Neural cell (in vitro differentiated cells): Measurements from ENCODE around the gene PHF3. TPM values are rescaled to one million over a fixed set of nuclear protein-coding genes. Genes with fewer than 3 reads are reported as not detected.

Experiments used
- H2AFZ ChIP-seq: fragments of 200-600, 300-800 bp; sonication (generic), shearing (Covaris generic); 2 replicates; pipeline ENCODE4 v1.6.0; 2014; ENCODE audit warnings: low read depth, mild to moderate bottlenecking, antibody characterized with exemption, low read length, moderate library complexity
- H3F3A ChIP-seq: fragments of 200-600 bp; shearing (Covaris generic); 2 replicates; pipeline ENCODE4 v1.6.1; 2016; ENCODE audit warnings: mild to moderate bottlenecking, moderate library complexity, mixed read lengths, antibody characterized with exemption, low read length; ENCODE audit not compliant: insufficient read depth, poor library complexity, severe bottlenecking
- H3K27ac ChIP-seq: fragments of 200-600, 300-800 bp; sonication (generic), shearing (Covaris generic); 2 replicates; pipeline ENCODE4 v1.5.1; 2014; ENCODE audit warnings: mild to moderate bottlenecking, low read length, moderate library complexity
- H3K27me3 ChIP-seq: fragments of 300-800, 200-600 bp; sonication (generic), shearing (Covaris generic); 2 replicates; pipeline ENCODE4 v1.6.0; 2014; ENCODE audit warnings: mild to moderate bottlenecking, low read depth, low read length, moderate library complexity; ENCODE audit not compliant: insufficient read depth
- H3K36me3 ChIP-seq: fragments of 300-800, 200-600 bp; sonication (generic), shearing (Covaris generic); 2 replicates; pipeline ENCODE4 v1.5.1; 2014; ENCODE audit warnings: mild to moderate bottlenecking, antibody characterized with exemption, low read length, moderate library complexity; ENCODE audit not compliant: insufficient read depth
- H3K4me2 ChIP-seq: fragments of 300-800, 200-600 bp; sonication (generic), shearing (Covaris generic); 2 replicates; pipeline ENCODE4 v1.6.0; 2014; ENCODE audit warnings: mild to moderate bottlenecking, low read length
- H3K4me3 ChIP-seq: fragments of 300-800, 200-600 bp; sonication (generic), shearing (Covaris generic); 2 replicates; pipeline ENCODE4 v1.5.1; 2014; ENCODE audit warnings: mild to moderate bottlenecking, low read length, moderate library complexity
- H3K79me2 ChIP-seq: fragments of 200-600 bp; shearing (Covaris generic); replicated peaks from 2 replicates; pipeline ENCODE4 v1.6.0; 2014; ENCODE audit warnings: mild to moderate bottlenecking, low read length, moderate library complexity; ENCODE audit not compliant: insufficient read depth
- H3K9ac ChIP-seq: fragments of 300-800, 200-600 bp; sonication (generic), shearing (Covaris generic); 2 replicates; pipeline ENCODE4 v1.6.1; 2016; ENCODE audit warnings: mild to moderate bottlenecking, low read length, mixed read lengths
- H3K9me2 ChIP-seq: fragments of 200-600 bp; shearing (Covaris generic); 2 replicates; pipeline ENCODE4 v1.6.1; 2016; ENCODE audit warnings: mild to moderate bottlenecking, low read length, mixed read lengths; ENCODE audit not compliant: insufficient read depth
- H3K9me3 ChIP-seq: fragments of 200-600, 300-800 bp; sonication (generic), shearing (Covaris generic); 2 replicates; pipeline ENCODE4 v1.6.1; 2016; ENCODE audit warnings: mild to moderate bottlenecking, mixed run types, low read length, moderate library complexity, mixed read lengths
- H4K20me1 ChIP-seq: fragments of 200-600 bp; shearing (Covaris generic); 2 replicates; pipeline ENCODE4 v1.6.1; 2016; ENCODE audit warnings: mild to moderate bottlenecking, mixed run types; ENCODE audit not compliant: insufficient read depth
- CTCF ChIP-seq: fragments of 450-650 bp; IDR thresholded peaks from 2 replicates; pipeline ENCODE4 v1.5.1; 2014; ENCODE audit warnings: antibody characterized with exemption, mild to moderate bottlenecking, moderate library complexity; ENCODE audit not compliant: poor library complexity, severe bottlenecking
- EP300 ChIP-seq: fragments of 450-650 bp; conservative IDR thresholded peaks from 2 replicates; pipeline ENCODE4 v1.6.1; 2014; ENCODE audit warnings: antibody characterized with exemption, mild to moderate bottlenecking, moderate library complexity; ENCODE audit not compliant: poor library complexity, severe bottlenecking
- EZH2 ChIP-seq: fragments of 200-600, 300-800 bp; shearing (Covaris generic), sonication (generic); IDR thresholded peaks from 2 replicates; pipeline ENCODE4 v1.6.1; 2014; ENCODE audit warnings: antibody characterized with exemption, low read length, borderline replicate concordance, mild to moderate bottlenecking; ENCODE audit not compliant: insufficient read depth, poor library complexity, severe bottlenecking
- MXI1 ChIP-seq: fragments of 450-650 bp; conservative IDR thresholded peaks from 2 replicates; pipeline ENCODE4 v1.6.1; 2014; ENCODE audit warnings: antibody characterized with exemption, mild to moderate bottlenecking; ENCODE audit not compliant: poor library complexity, severe bottlenecking
- POLR2AphosphoS5 ChIP-seq: IDR thresholded peaks from 2 replicates; pipeline ENCODE4 v1.6.1; 2012
- RAD21 ChIP-seq: fragments of 450-650 bp; conservative IDR thresholded peaks from 2 replicates; pipeline ENCODE4 v1.6.1; 2014; ENCODE audit warnings: antibody characterized with exemption, mild to moderate bottlenecking, moderate library complexity
- REST ChIP-seq: IDR thresholded peaks from 2 replicates; pipeline ENCODE4 v1.6.1; 2012; ENCODE audit warnings: borderline replicate concordance
- SMC3 ChIP-seq: fragments of 450-650 bp; conservative IDR thresholded peaks from 2 replicates; pipeline ENCODE4 v1.6.1; 2014; ENCODE audit warnings: antibody characterized with exemption, mild to moderate bottlenecking, moderate library complexity; ENCODE audit not compliant: poor library complexity
- TAF1 ChIP-seq: IDR thresholded peaks from 2 replicates; pipeline ENCODE4 v1.6.1; 2012; ENCODE audit warnings: low read depth
- polyA plus RNA-seq: library from polyadenylated mRNA; depleted of rRNA; stranded (reverse); fragments of >200 nt; gene quantifications from 2 replicates; pipeline ENCODE4 v1.2.3, GENCODE V29; 2014

Gene PHF3
- polyA plus RNA-seq, 1 donor from 2014 or later = 21.1 TPM

GRCh38 chr6:63611560-63611959 is 24.0 kb upstream of the PHF3 start:
- Histone ChIP-seq H3K36me3 (no peaks in the 10 kb centered on the region), H2AFZ (no peak overlapping the region), H3K27me3 (no peaks in the 10 kb centered on the region), H3F3A (no peaks in the 10 kb centered on the region), H3K4me2 (no peak overlapping the region), H3K79me2 (no peaks in the 10 kb centered on the region), H4K20me1 (no peaks in the 10 kb centered on the region), H3K27ac (no peak overlapping the region), H3K9me2 (no peaks in the 10 kb centered on the region), H3K9me3 (no peaks in the 10 kb centered on the region), H3K4me3 (no peak overlapping the region), H3K9ac (no peak overlapping the region)
- TF ChIP-seq POLR2AphosphoS5 = no peak
- TF ChIP-seq RAD21 = no peak
- no peak for TF ChIP-seq REST
- TF ChIP-seq MXI1 = no peak
- TF ChIP-seq TAF1 = no peak
- TF ChIP-seq CTCF = no peak
- no peak for TF ChIP-seq EZH2
- no peak for TF ChIP-seq SMC3
- TF ChIP-seq EP300 = no peak

GRCh38 chr6:63615590-63615989 is 20.0 kb upstream of the PHF3 start:
- no peaks in the 10 kb centered on the region for H3K9me2 ChIP-seq
- H3F3A ChIP-seq = no peaks in the 10 kb centered on the region
- H3K9me3 ChIP-seq = no peaks in the 10 kb centered on the region
- TF ChIP-seq CTCF (no peak), EP300 (no peak), RAD21 (no peak), SMC3 (no peak), MXI1 (no peak), POLR2AphosphoS5 (no peak), TAF1 (no peak), REST (no peak), EZH2 (no peak)
- H3K4me2 ChIP-seq = no peak overlapping the region
- no peaks in the 10 kb centered on the region for H4K20me1 ChIP-seq
- no peak overlapping the region for H2AFZ ChIP-seq
- no peaks in the 10 kb centered on the region for H3K79me2 ChIP-seq
- no peaks in the 10 kb centered on the region for H3K27me3 ChIP-seq
- no peak overlapping the region for H3K4me3 ChIP-seq
- H3K9ac ChIP-seq = no peak overlapping the region
- H3K27ac ChIP-seq = no peak overlapping the region
- no peaks in the 10 kb centered on the region for H3K36me3 ChIP-seq
